HUDEP-2 (cell line): ENCODE measurements around the gene SLC66A2.

Experiments
- DNase-seq, 76 experiments: peaks; one replicate each; lab custom pipeline; 2025; ENCODE audit not compliant: unreplicated experiment in 76 of 76; lab: John Stamatoyannopoulos, UW

Gene SLC66A2

GRCh38 chr18:79971211-79971952 lies 19.9 kb upstream of the SLC66A2 start:
- DNase-seq = no peak

- DNase-seq = no peak
Observed at GRCh38 chr18:79970419-79971133, 19.1 kb upstream of the SLC66A2 start.

- peak in 50 of 76 experiments; percentile 5 to 62 (median 42) for DNase-seq
Observed at GRCh38 chr18:79965119-79965902, 13.9 kb upstream of the SLC66A2 start.

GRCh38 chr18:79964330-79965118 lies 13.1 kb upstream of the SLC66A2 start, which contains the start of gene HSBP1L1:
HSBP1L1 (plus strand) TSS chr18:79964643; CDS start chr18:79964736, 93 bp downstream.
- peak in 57 of 76 experiments; percentile 2 to 72 (median 45) for DNase-seq

- DNase-seq = no peak
Observed at GRCh38 chr18:79963658-79964329, 12.3 kb upstream of the SLC66A2 start.

- peak in 2 of 76 experiments; percentile 10 to 19 for DNase-seq
Observed at GRCh38 chr18:79962835-79963657, 11.6 kb upstream of the SLC66A2 start.

GRCh38 chr18:79962311-79962710 lies 10.9 kb upstream of the SLC66A2 start:
- DNase-seq = no peak

- DNase-seq = peak in 71 of 76 experiments; percentile 25 to 89 (median 72)
Observed at GRCh38 chr18:79961527-79962291, 10.3 kb upstream of the SLC66A2 start.

GRCh38 chr18:79960921-79961526 lies 9.6 kb upstream of the SLC66A2 start:
- no peak for DNase-seq

- peak in 58 of 76 experiments; percentile 1 to 78 (median 45) for DNase-seq
Observed at GRCh38 chr18:79960161-79960801, 8.8 kb upstream of the SLC66A2 start.

GRCh38 chr18:79958981-79959380 lies 7.5 kb upstream of the SLC66A2 start:
- DNase-seq = no peak

GRCh38 chr18:79956276-79956675 lies 4.8 kb upstream of the SLC66A2 start:
- no peak for DNase-seq

GRCh38 chr18:79955302-79956075 lies 4.0 kb upstream of the SLC66A2 start:
- DNase-seq = peak in 1 of 76 experiments; percentile 12

GRCh38 chr18:79954791-79955190 lies 3.3 kb upstream of the SLC66A2 start:
- no peak for DNase-seq

- DNase-seq = peak in 2 of 76 experiments; percentile 13 to 17
Observed at GRCh38 chr18:79953971-79954651, 2.7 kb upstream of the SLC66A2 start.

GRCh38 chr18:79952996-79953559 lies 1.6 kb upstream of the SLC66A2 start:
- DNase-seq = no peak
